ENCODE measurements around the gene PTPN20.
"Not testable (repeated sequence)": the region's sequence is repeated elsewhere in the genome, so short reads cannot be mapped to it uniquely, and the experiment has no call there.

- TF ChIP-seq POLR2A (IDR thresholded peaks at IDR 0.05; ENCODE audit: low read length); GATA1 (IDR thresholded peaks at IDR 0.05; ENCODE audit: low read depth, low read length): not testable (repeated sequence)
These were observed 69.0 kb downstream of the PTPN20 start for GRCh38 chr10:46980223-46980622.

All from erythroblast (primary cell).